ENCODE measurements around the gene PCMT1.

DNA sequence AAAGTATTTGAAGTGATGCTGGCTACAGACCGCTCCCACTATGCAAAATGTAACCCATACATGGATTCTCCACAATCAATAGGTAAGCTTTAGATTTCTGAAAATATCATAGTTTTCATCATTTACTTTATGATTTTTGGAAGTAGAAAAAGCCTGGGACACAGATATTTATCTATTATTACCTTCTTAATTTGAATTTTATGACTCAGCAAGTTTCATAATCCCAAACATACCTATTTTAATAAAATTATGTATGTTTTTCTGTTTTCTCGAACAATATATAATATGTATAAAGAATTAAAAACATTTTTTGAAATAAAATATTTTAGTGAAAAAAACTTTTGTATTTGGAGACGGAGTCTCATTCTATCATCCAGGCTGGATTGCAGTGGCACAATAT lies 21.6 kb downstream of the PCMT1 start:
- TF ChIP-seq, protein P1, sequence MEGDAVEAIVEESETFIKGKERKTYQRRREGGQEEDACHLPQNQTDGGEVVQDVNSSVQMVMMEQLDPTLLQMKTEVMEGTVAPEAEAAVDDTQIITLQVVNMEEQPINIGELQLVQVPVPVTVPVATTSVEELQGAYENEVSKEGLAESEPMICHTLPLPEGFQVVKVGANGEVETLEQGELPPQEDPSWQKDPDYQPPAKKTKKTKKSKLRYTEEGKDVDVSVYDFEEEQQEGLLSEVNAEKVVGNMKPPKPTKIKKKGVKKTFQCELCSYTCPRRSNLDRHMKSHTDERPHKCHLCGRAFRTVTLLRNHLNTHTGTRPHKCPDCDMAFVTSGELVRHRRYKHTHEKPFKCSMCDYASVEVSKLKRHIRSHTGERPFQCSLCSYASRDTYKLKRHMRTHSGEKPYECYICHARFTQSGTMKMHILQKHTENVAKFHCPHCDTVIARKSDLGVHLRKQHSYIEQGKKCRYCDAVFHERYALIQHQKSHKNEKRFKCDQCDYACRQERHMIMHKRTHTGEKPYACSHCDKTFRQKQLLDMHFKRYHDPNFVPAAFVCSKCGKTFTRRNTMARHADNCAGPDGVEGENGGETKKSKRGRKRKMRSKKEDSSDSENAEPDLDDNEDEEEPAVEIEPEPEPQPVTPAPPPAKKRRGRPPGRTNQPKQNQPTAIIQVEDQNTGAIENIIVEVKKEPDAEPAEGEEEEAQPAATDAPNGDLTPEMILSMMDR (IDR thresholded peaks at IDR 0.05 in 2 of 3, conservative IDR thresholded peaks at IDR 0.05 in 1 of 3; ENCODE audit: control insufficient read depth in 2 of 3, extremely low read depth in 1 of 3, insufficient read depth in 1 of 3, low read depth in 3 of 3, low read length in 3 of 3), result no peak
- no peak for TF ChIP-seq POLR2A (IDR thresholded peaks at IDR 0.05; ENCODE audit: low read depth, low read length)
- no peak for TF ChIP-seq MYC (IDR thresholded peaks at IDR 0.05; ENCODE audit: insufficient read depth, insufficient read length, insufficient replicate concordance, low read length, severe bottlenecking)
